ENCODE data around the gene FAM240A. TPM values are rescaled to one million over a fixed set of nuclear protein-coding genes. Genes with fewer than 3 reads are reported as not detected.

Gene FAM240A
- total RNA-seq, 1 experiment from 2014 or later, result not detected

DNA sequence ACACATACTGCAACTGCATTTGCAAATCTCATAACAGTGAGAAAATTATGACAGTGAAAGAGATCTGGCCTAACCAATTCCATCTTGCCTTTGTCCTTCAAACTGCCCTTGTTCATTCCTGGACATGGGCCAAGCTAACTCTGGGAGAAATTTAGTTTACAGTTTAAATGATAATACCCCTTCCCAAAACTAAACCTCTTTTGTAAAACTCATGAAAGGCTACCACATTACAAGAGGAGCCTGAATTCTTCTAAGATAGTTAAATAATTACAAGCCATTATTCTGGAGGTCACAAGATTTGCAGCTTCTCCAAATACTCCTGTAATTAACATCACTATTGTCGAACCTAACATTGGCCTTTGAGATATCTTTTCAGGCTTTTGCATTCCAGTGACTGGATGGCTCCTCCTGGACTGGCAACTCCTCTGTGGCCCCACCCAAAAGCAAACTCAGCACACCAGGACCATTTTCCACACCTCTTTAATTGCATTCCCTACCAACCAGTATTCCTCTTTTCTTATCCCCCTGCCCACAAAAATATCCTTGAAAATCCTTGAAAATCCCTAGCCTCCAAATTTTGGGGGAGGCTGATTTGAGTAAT, 8.8 kb upstream of the FAM240A start:
- no TSS peak for BruUV-seq (replicated peaks)
- intact Hi-C loops (cut with micrococcal nuclease), result no loop called here
- H3K9ac ChIP-seq (ENCODE audit: low read length), result no peak overlapping the region
- no peak overlapping the region for H3K4me2 ChIP-seq (ENCODE audit: low read length)
- H3K4me3 ChIP-seq (replicated peaks in 1 of 2; ENCODE audit: low read depth in 1 of 2, low read length in 2 of 2), result no peak overlapping the region
- H3K27ac ChIP-seq (ENCODE audit: low read depth, low read length), result no peak overlapping the region
- H2AFZ ChIP-seq (ENCODE audit: low read depth, low read length, poor library complexity, severe bottlenecking), result no peak overlapping the region
- ChIA-PET CTCF (no interaction called here), RAD21 (ENCODE audit: low non-redundant PET in 1 of 2, low total read pairs in 2 of 2, uncharacterized antibody in 2 of 2, unreplicated experiment in 2 of 2) (no interaction called here), POLR2A (interaction anchor here (0.5 kb wide), 1 partner anchor 608 kb away, joined by 3 read pairs; no protein-coding TSS in a partner anchor)
- H3K9me3 ChIP-seq (ENCODE audit: control insufficient read depth in 1 of 2, insufficient read depth in 1 of 2, low read depth in 1 of 2, low read length in 2 of 2), result no peaks in the 10 kb centered on the region
- H3K79me2 ChIP-seq (ENCODE audit: insufficient read depth, low read length), result no peaks in the 10 kb centered on the region
- no peaks in the 10 kb centered on the region for H3K36me3 ChIP-seq (ENCODE audit: control insufficient read depth in 1 of 2, insufficient read depth in 2 of 2, low read length in 2 of 2)
- H3K9me2 ChIP-seq (ENCODE audit: insufficient read depth), result no peaks in the 10 kb centered on the region
- H3K4me1 ChIP-seq (ENCODE audit: control insufficient read depth in 1 of 2, insufficient read depth in 2 of 2, low read length in 2 of 2), result peaks cover 0 to 6% of the 10 kb centered on the region in 2 experiments; a peak in 1 of 4 replicates
- TF ChIP-seq FOSL1 (IDR thresholded peaks at IDR 0.05; ENCODE audit: low read depth), result no peak
- no peak for TF ChIP-seq EGR1 (IDR thresholded peaks at IDR 0.05; ENCODE audit: low read depth)
- TF ChIP-seq EZH2phosphoT487 (IDR thresholded peaks at IDR 0.05; ENCODE audit: borderline replicate concordance), result no peak
- TF ChIP-seq SP1 (IDR thresholded peaks at IDR 0.05; ENCODE audit: low read depth), result no peak
- no peak for TF ChIP-seq CEBPB (IDR thresholded peaks at IDR 0.05; ENCODE audit: low read depth)
- no peak for TF ChIP-seq TCF7L2 (IDR thresholded peaks at IDR 0.05; ENCODE audit: borderline replicate concordance, extremely low read depth, insufficient read depth, insufficient read length)
- TF ChIP-seq, protein P1, sequence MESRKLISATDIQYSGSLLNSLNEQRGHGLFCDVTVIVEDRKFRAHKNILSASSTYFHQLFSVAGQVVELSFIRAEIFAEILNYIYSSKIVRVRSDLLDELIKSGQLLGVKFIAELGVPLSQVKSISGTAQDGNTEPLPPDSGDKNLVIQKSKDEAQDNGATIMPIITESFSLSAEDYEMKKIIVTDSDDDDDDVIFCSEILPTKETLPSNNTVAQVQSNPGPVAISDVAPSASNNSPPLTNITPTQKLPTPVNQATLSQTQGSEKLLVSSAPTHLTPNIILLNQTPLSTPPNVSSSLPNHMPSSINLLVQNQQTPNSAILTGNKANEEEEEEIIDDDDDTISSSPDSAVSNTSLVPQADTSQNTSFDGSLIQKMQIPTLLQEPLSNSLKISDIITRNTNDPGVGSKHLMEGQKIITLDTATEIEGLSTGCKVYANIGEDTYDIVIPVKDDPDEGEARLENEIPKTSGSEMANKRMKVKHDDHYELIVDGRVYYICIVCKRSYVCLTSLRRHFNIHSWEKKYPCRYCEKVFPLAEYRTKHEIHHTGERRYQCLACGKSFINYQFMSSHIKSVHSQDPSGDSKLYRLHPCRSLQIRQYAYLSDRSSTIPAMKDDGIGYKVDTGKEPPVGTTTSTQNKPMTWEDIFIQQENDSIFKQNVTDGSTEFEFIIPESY (IDR thresholded peaks at IDR 0.05; ENCODE audit: extremely low read depth, insufficient replicate concordance, low read length), result no peak
- no peak for TF ChIP-seq RAD21 (IDR thresholded peaks at IDR 0.05; ENCODE audit: low read depth)
- no peak for TF ChIP-seq POLR2A (IDR thresholded peaks at IDR 0.05; ENCODE audit: borderline replicate concordance, extremely low read depth, insufficient read depth, insufficient read length)
- TF ChIP-seq REST (IDR thresholded peaks at IDR 0.05; ENCODE audit: low read depth), result no peak
- no peak for TF ChIP-seq JUND (IDR thresholded peaks at IDR 0.05)
- no peak for TF ChIP-seq EZH2 (IDR thresholded peaks at IDR 0.05)
- TF ChIP-seq ELF1 (IDR thresholded peaks at IDR 0.05; ENCODE audit: borderline replicate concordance, low read depth), result no peak
- no peak for TF ChIP-seq CTCF (IDR thresholded peaks at IDR 0.05 in 2 of 3, conservative IDR thresholded peaks at IDR 0.05 in 1 of 3; ENCODE audit: borderline replicate concordance in 1 of 3, insufficient read depth in 1 of 3, low read depth in 2 of 3, low read length in 2 of 3)
- TF ChIP-seq, protein P2, sequence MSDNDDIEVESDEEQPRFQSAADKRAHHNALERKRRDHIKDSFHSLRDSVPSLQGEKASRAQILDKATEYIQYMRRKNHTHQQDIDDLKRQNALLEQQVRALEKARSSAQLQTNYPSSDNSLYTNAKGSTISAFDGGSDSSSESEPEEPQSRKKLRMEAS (IDR thresholded peaks at IDR 0.05), result no peak
- no peak for TF ChIP-seq ZFX (IDR thresholded peaks at IDR 0.05)
- TF ChIP-seq ZNF274 (IDR thresholded peaks at IDR 0.05; ENCODE audit: low read depth, low read length), result no peak
- no peaks in the 10 kb centered on the region for H4K20me1 ChIP-seq (ENCODE audit: insufficient read depth)
- ATAC-seq (no peak), DNase-seq (ENCODE audit: low read depth, low spot score) (no peak)
- H3K27me3 ChIP-seq (ENCODE audit: insufficient read depth, low read length), result no peaks in the 10 kb centered on the region
